Right ventricle myocardium inferior (tissue), 1 donor: ENCODE measurements around the gene RXFP1. TPM values are rescaled to one million over a fixed set of nuclear protein-coding genes. Genes with fewer than 3 reads are reported as not detected.

Experiments
- total RNA-seq: library from RNA; stranded (reverse); fragmentation: NEBNext Ultra II Directional; extraction: Animal tissue kit (Norgen Biotek cat#: 25700); gene quantifications from one replicate; pipeline ENCODE4 v1.2.1, GENCODE V29; 2021
- donor health status: DM: no; HTN: yes; CAD: no; lungs with severe emphysema.

Gene RXFP1
- total RNA-seq, 1 donor from 2014 or later, result not detected

Other genes with a start within 250 kb of the RXFP1 start
- gene C4orf46, start 150.0 kb downstream of the RXFP1 start, total RNA-seq, result 3.7 TPM
- 383 TPM for gene ETFDH, start 150.4 kb downstream of the RXFP1 start, total RNA-seq
- gene PPID, start 201.5 kb downstream of the RXFP1 start, total RNA-seq, result 33.4 TPM
- gene FNIP2, start 247.1 kb downstream of the RXFP1 start, total RNA-seq, result 46.2 TPM